ENCODE data around the gene FAR2.
"Not testable (repeated sequence)": the region's sequence is repeated elsewhere in the genome, so short reads cannot be mapped to it uniquely, and the experiment has no call there.

FAR2 gene

GRCh38 chr12:29155079-29155478 is 6.0 kb downstream of the FAR2 start:
- Histone ChIP-seq H3K9ac (ENCODE audit: low read depth, low read length) (no peak overlapping the region), H3K4me3 (ENCODE audit: low read length) (no peak overlapping the region), H3K36me3 (ENCODE audit: insufficient read depth, low read length) (no peaks in the 10 kb centered on the region), H3K27ac (ENCODE audit: low read depth, low read length) (no peak overlapping the region), H3K27me3 (ENCODE audit: insufficient read depth, low read length) (peaks cover 8% of the 10 kb centered on the region), H3K9me3 (ENCODE audit: insufficient read depth, low read depth, low read length) (no peaks in the 10 kb centered on the region), H3K4me1 (ENCODE audit: insufficient read depth, low read length) (peaks cover 23% of the 10 kb centered on the region)
- 79% methylated on average over 1 of the region's 1 CpG for WGBS

GRCh38 chr12:29157486-29157946 is 8.4 kb downstream of the FAR2 start:
- no peaks in the 10 kb centered on the region for H3K9me3 ChIP-seq (ENCODE audit: insufficient read depth, low read depth, low read length)
- H3K9ac ChIP-seq (ENCODE audit: low read depth, low read length), result no peak overlapping the region
- no peak overlapping the region for H3K27ac ChIP-seq (ENCODE audit: low read depth, low read length)
- H3K27me3 ChIP-seq (ENCODE audit: insufficient read depth, low read length), result no peaks in the 10 kb centered on the region
- H3K36me3 ChIP-seq (ENCODE audit: insufficient read depth, low read length), result no peaks in the 10 kb centered on the region
- WGBS, result 73% methylated on average over 1 of the region's 1 CpG
- peaks cover 15% of the 10 kb centered on the region for H3K4me1 ChIP-seq (ENCODE audit: insufficient read depth, low read length)
- H3K4me3 ChIP-seq (ENCODE audit: low read length), result no peak overlapping the region

DNA sequence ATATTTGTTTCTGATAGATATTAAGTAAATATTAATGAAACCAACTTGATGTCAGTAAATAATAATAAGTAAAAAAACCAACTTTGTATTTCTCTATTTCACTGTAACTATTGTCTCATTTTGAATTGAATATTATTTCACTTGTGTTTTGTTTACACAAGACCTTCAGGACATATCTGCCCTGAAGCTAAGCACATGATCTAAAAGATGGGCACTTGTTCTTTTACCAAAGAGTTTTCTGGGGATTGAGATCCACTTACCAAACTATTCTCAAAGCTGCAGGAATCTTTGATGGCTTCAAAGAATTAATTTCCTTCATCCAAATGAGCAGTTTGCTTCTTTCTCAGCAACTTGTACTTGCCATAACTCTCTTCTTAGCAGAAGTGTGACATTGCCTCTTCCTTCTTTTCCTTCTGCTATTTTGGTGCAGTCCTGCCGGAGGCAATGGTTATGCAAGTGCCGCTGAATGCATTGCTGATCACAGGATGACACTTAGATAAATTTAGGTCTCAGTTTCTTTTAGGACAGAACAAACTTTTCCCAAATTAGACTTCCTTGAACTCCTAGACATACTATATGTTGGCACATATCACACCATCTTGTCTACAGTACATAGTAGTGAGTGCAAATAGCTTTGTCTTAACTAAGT is 9.2 kb downstream of the FAR2 start:
- Histone ChIP-seq H3K4me3 (ENCODE audit: low read length) (no peak overlapping the region), H3K27me3 (ENCODE audit: insufficient read depth, low read length) (no peaks in the 10 kb centered on the region), H3K9me3 (ENCODE audit: insufficient read depth, low read depth, low read length) (no peaks in the 10 kb centered on the region), H3K9ac (ENCODE audit: low read depth, low read length) (no peak overlapping the region), H3K27ac (ENCODE audit: low read depth, low read length) (no peak overlapping the region), H3K36me3 (ENCODE audit: insufficient read depth, low read length) (no peaks in the 10 kb centered on the region), H3K4me1 (ENCODE audit: insufficient read depth, low read length) (peaks cover 8% of the 10 kb centered on the region)
- WGBS, result 95% methylated on average over 2 of the region's 2 CpGs

DNA sequence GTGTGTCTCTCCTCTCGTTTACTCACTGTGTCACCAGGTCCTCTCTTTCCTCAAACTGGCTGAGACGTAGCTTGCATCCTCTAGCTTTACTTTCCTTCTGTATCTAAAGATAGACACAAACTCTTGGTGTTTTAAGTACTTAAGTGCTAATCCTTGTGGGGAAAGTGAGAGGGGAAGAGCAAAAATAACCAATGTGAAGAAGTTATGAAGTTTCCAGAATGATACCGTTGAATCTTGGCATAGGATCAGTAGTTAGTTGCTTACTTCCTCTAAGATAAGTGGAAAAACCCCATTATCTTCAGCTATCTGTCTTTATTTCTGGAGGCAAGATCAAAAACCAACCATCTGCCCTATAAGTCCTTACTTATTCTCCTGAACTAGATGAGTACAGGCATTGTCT is 10.6 kb downstream of the FAR2 start:
- Histone ChIP-seq H3K4me1 (ENCODE audit: insufficient read depth, low read length) (0 out of 2 replicates have a peak, but pooled peaks cover 4% of the 10 kb centered on the region), H3K4me3 (ENCODE audit: low read length) (no peak overlapping the region), H3K27me3 (ENCODE audit: insufficient read depth, low read length) (no peaks in the 10 kb centered on the region), H3K27ac (ENCODE audit: low read depth, low read length) (no peak overlapping the region), H3K36me3 (ENCODE audit: insufficient read depth, low read length) (no peaks in the 10 kb centered on the region), H3K9me3 (ENCODE audit: insufficient read depth, low read depth, low read length) (no peaks in the 10 kb centered on the region), H3K9ac (ENCODE audit: low read depth, low read length) (no peak overlapping the region)
- 98% methylated on average over 3 of the region's 3 CpGs for WGBS

DNA sequence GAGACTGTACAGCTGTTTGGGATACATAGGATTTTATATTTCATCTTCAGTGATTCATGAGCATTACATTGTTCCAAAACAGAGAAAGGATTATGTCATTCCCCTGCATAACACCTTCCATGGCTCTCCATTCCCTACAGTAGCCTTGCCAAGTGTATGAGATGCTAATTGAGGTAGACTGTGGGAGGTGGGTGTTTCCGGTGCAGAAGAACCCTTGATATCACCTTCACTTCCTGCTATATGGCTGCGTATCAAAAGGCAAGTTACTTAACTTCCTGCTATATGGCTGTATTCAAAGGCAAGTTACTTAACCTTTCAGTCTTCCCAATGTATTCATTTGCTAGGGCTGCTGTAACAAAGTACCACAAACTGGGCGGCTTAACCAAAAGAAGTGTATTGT is 11.2 kb downstream of the FAR2 start:
- Histone ChIP-seq H3K27me3 (ENCODE audit: insufficient read depth, low read length) (no peaks in the 10 kb centered on the region), H3K4me3 (ENCODE audit: low read length) (no peak overlapping the region), H3K4me1 (ENCODE audit: insufficient read depth, low read length) (0 out of 2 replicates have a peak, but pooled peaks cover under 1% of the 10 kb centered on the region), H3K36me3 (ENCODE audit: insufficient read depth, low read length) (no peaks in the 10 kb centered on the region), H3K9me3 (ENCODE audit: insufficient read depth, low read depth, low read length) (no peaks in the 10 kb centered on the region), H3K27ac (ENCODE audit: low read depth, low read length) (no peak overlapping the region), H3K9ac (ENCODE audit: low read depth, low read length) (no peak overlapping the region)
- 96% methylated on average over 2 of the region's 3 CpGs for WGBS

DNA sequence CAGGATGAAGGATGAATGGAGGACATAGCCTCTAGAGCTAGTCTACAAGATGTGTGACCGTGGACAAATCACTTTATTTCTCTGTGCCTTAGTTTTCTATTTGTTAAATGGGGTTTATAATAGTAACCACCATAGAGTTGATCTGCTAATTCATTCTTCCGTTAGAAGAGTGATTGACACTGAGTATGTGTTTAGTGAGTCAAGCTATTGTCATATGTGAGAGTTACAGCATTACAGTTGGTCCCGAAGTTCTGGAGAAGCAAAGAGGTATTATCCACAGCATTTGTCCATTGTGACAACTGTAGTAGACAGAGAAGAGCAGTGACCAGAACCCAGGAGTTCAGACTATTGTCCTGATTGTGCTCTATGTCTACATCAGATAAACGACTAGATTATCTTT is 14.1 kb downstream of the FAR2 start:
- H3K27me3 ChIP-seq (ENCODE audit: insufficient read depth, low read length), result no peaks in the 10 kb centered on the region
- no peaks in the 10 kb centered on the region for H3K4me1 ChIP-seq (ENCODE audit: insufficient read depth, low read length)
- H3K9me3 ChIP-seq (ENCODE audit: insufficient read depth, low read depth, low read length), result no peaks in the 10 kb centered on the region
- no peak overlapping the region for H3K4me3 ChIP-seq (ENCODE audit: low read length)
- 96% methylated on average over 4 of the region's 4 CpGs for WGBS
- no peak overlapping the region for H3K9ac ChIP-seq (ENCODE audit: low read depth, low read length)
- no peak overlapping the region for H3K27ac ChIP-seq (ENCODE audit: low read depth, low read length)
- no peaks in the 10 kb centered on the region for H3K36me3 ChIP-seq (ENCODE audit: insufficient read depth, low read length)

DNA sequence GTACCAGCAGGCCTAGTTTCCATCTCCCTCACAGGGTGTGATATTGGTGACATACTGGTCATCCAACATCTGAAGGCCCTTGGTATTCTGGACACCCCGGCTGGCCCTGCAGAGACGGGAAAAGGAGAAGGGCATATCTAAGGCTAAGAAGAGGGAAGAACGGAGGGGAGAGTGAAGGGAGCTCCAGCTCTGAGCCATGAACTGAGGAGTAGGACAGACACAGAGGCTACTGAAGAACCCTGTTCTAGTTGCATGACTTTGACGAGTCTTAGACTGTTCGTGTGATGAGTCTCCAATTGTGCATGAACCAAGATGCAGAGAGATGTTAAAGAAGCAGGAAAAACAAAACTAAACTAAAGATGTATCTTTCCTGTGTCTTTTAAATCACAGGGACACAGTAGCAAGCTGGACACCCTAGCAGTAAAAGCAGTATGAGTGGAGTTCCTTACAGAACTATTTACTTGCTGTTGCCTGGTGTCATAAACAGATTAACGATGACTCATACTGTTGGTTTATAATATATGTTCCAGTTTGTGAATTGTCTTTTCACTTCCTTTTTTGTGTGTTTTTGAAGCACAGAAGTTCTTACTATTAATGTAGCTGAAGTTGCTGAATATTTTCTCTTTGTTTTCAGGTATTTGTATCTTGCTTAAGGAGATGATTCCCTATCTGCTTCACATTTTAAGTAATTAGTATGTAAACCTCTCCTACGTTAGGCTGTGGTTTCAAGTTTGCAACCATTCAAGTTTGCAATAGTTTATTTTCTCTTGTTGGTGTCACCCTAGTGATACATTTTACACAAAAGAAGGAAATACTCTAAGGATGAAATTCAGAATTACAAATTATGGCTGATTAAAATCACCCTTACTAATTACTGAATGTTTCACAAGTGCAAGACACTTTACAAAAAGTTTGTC is 15.7 kb downstream of the FAR2 start:
- Histone ChIP-seq H3K9me3 (ENCODE audit: insufficient read depth, low read depth, low read length) (no peaks in the 10 kb centered on the region), H3K9ac (ENCODE audit: low read depth, low read length) (no peak overlapping the region), H3K27me3 (ENCODE audit: insufficient read depth, low read length) (no peaks in the 10 kb centered on the region), H3K36me3 (ENCODE audit: insufficient read depth, low read length) (no peaks in the 10 kb centered on the region), H3K4me1 (ENCODE audit: insufficient read depth, low read length) (no peaks in the 10 kb centered on the region), H3K4me3 (ENCODE audit: low read length) (no peak overlapping the region), H3K27ac (ENCODE audit: low read depth, low read length) (no peak overlapping the region)
- 91% methylated on average over 6 of the region's 7 CpGs for WGBS

GRCh38 chr12:29167445-29167844 is 18.4 kb downstream of the FAR2 start:
- Histone ChIP-seq H3K4me3 (ENCODE audit: low read length) (no peak overlapping the region), H3K27me3 (ENCODE audit: insufficient read depth, low read length) (no peaks in the 10 kb centered on the region), H3K4me1 (ENCODE audit: insufficient read depth, low read length) (no peaks in the 10 kb centered on the region), H3K9ac (ENCODE audit: low read depth, low read length) (no peak overlapping the region), H3K9me3 (ENCODE audit: insufficient read depth, low read depth, low read length) (peaks cover 4% of the 10 kb centered on the region; the same call in 1 of the 2 replicates), H3K27ac (ENCODE audit: low read depth, low read length) (no peak overlapping the region), H3K36me3 (ENCODE audit: insufficient read depth, low read length) (no peaks in the 10 kb centered on the region)
- WGBS, result 96% methylated on average over 4 of the region's 4 CpGs

DNA sequence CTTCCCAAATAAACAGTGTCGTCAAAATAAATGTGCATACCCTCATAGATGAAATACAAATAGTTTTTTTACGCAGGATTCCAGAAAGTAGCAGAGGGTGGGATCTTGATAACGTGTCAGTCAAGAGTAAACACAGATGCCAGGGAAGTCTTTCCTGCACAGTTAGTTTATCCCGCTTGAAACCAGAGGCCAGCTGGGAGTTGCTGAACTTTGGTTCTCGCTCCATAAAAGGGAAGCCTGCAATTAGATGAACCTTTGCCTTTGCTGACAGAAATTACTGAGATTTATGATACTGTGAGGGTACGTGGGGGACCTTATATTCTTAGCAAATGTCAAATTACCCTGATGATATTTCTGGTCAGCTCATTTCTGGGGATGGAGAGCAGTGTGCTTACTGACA is 18.9 kb downstream of the FAR2 start:
- H3K27me3 ChIP-seq (ENCODE audit: insufficient read depth, low read length), result no peaks in the 10 kb centered on the region
- no peak overlapping the region for H3K27ac ChIP-seq (ENCODE audit: low read depth, low read length)
- no peak overlapping the region for H3K9ac ChIP-seq (ENCODE audit: low read depth, low read length)
- H3K4me1 ChIP-seq (ENCODE audit: insufficient read depth, low read length), result no peaks in the 10 kb centered on the region
- 92% methylated on average over 6 of the region's 6 CpGs for WGBS
- peaks cover 4% of the 10 kb centered on the region; the same call in 1 of the 2 replicates for H3K9me3 ChIP-seq (ENCODE audit: insufficient read depth, low read depth, low read length)
- H3K4me3 ChIP-seq (ENCODE audit: low read length), result no peak overlapping the region
- H3K36me3 ChIP-seq (ENCODE audit: insufficient read depth, low read length), result no peaks in the 10 kb centered on the region

GRCh38 chr12:29169978-29170377 is 20.9 kb downstream of the FAR2 start:
- H3K27me3 ChIP-seq (ENCODE audit: insufficient read depth, low read length); H3K9me3 ChIP-seq (ENCODE audit: insufficient read depth, low read depth, low read length); H3K36me3 ChIP-seq (ENCODE audit: insufficient read depth, low read length); H3K4me1 ChIP-seq (ENCODE audit: insufficient read depth, low read length); H3K9ac ChIP-seq (ENCODE audit: low read depth, low read length); H3K4me3 ChIP-seq (ENCODE audit: low read length); H3K27ac ChIP-seq (ENCODE audit: low read depth, low read length): not testable (repeated sequence)
- WGBS, result 77% methylated on average over 2 of the region's 2 CpGs

DNA sequence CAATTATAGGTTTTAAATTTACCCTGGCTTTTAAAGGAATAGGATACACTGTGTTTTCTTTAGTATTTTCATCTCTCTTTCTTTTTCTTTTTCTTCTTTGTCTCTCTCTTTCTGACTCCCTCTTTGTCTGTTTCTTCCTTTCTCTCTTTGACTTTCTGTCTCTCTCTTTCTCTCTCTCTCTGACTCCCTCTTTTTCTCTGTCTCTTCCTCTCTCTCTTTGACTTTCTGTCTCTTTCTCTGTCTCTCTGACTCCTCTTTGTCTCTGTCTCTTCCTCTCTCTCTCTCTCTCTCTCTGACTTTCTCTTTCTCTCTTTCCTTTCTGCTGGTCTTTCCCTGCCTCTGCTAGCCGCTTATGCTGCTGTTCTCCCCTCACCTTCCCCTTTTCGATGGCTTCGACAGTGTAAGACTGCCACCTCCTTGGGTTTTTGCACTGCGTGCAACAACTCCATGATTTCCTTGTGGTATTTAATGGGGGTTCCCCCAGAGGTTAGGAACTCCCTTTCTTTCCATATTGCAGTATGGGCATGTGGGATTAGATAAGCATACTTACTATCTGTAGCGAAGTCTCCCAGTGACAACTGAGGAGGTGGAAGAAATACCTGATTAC is 21.5 kb downstream of the FAR2 start:
- H3K9ac ChIP-seq (ENCODE audit: low read depth, low read length); H3K4me1 ChIP-seq (ENCODE audit: insufficient read depth, low read length); H3K27me3 ChIP-seq (ENCODE audit: insufficient read depth, low read length); H3K9me3 ChIP-seq (ENCODE audit: insufficient read depth, low read depth, low read length); H3K36me3 ChIP-seq (ENCODE audit: insufficient read depth, low read length); H3K4me3 ChIP-seq (ENCODE audit: low read length); H3K27ac ChIP-seq (ENCODE audit: low read depth, low read length): not testable (repeated sequence)
- WGBS, result 93% methylated on average over 5 of the region's 5 CpGs
